Activated T-cell treated with anti-CD3 and anti-CD28 coated beads for 24 hours (primary cell): ENCODE measurements around the gene TBC1D22A.

ENCODE experiments used
- DNase-seq: peaks from one replicate; pipeline ENCODE4 v3.0.0-alpha.2; 2020; ENCODE audit warnings: low read depth

TBC1D22A gene

DNA sequence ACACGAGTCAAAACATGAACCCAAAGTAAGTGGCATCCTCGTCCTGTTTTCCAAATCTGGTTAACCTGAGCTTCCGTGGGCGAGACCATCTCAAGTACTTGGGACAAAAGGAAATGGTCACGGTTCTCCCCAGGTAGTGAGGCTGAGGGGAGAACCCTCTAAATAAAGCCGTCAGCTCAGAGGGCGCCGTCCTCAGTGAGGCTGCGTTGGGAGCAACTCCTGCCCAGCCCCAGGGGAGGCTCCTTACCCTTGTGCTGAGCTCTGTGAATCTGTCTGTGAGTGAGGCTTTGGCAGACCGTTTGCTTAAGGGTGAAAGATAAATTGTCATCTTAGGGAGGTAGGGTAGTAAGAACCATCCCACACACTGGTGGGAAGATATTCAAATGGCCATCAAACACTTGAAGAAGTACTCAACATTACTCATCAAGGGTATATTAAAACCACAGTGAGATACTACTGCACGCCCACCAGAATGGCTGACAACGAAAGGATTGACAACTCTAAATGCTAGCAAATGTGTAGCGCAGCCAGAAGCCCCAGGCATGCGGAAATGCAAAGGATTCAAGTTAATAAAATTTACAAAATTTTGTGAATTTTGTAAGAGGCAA lies 321.0 kb downstream of the TBC1D22A start:
- DNase-seq: no peak

DNA sequence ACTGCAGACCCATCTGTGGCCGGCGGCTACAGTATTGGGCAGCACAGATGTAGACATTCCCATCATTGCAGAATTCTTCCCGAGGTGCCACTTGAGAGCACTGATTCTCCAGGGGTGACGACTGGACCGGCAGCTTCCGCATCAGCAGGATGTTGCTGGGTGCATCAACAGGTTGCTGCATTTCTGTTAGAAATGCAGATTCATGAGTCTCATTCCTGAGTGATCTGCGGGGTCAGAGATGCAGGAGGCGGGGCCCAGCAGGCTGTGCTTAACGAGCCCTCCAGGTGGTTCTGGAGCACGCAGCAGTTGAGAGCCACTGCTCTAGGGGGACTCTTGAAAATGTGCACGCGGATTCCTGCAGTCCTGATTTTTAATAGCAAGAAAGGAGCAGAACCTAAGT lies 321.8 kb downstream of the TBC1D22A start:
- DNase-seq: no peak

DNA sequence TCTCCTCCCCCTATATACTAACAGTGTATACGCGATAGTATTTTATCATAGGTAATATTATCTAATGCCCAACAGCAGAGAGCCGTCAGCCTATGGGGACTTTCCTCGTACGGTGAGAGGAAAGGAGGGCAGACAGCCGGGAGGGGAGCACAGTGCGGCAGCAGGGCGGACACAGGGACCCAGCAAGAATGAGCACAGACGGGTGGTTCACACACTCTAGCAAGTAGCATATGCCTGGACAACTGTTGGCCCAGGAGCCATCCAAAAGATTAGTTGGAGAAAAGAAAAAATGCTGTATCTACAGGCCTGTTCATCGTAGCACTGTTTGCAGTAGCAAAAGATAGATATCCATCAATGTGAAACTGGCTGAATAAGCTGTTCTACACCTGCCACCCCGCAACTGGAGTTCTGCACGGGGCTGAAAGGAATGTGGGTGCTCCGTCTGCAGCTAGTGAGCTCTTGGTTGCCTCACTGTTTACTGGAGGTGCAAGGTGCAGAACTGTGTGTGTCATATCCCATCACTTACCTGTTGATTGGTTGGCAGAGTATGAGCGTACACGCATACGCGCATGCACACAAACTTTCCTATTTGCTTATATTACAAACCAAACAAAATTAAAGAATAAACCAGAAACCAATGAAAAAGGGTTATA lies 324.3 kb downstream of the TBC1D22A start:
- no peak for DNase-seq

DNA sequence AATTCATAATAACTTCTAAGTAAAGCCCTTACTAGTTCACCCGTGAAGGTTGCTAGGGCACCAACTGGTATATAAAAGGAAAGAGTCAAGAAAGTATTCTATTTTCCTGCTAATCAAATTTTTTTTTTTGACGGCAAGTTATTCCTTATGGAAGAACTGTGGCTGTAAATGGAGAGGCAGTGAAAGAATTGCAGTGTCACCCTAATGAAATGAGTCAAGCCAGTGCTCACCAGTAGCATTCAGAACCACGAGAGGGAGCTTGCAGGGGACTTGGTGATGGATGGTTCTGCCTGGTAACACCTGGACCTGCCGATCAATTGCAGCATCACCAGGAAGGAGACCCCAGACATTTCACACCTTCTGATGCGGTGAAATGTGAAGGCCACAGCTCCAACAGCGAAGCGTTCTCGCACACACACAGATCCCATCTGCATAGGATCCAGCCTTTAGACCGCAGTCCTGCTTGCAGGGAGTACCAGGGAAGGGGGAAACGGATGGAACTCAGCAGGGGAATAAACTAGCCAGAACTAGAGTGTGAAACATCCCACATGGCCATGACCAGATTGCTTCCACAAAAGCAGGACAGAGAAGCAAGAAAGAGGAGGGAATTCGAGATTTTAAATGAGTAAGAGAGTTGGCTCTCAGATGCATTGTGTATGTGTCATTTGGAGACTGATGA lies 326.2 kb downstream of the TBC1D22A start:
- DNase-seq: no peak

DNA sequence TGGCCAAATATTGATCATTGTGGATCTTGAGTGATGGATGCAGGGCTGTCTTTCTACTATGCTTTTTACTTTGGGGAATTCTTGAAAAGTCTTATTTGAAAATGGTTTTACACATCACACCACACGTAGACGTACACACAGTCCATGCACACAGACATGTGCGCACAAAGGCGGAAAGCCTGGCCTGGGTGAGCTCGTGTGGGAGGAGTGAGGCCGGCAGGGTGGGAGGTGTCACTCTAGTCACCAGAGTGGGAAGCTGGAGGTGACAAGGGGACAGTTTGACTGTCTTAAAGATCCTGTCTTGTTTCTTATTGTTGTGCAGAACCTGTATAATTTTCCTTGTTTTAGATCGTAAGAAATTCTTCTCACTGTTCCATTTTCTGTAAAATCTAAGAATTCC lies 326.9 kb downstream of the TBC1D22A start:
- no peak for DNase-seq

DNA sequence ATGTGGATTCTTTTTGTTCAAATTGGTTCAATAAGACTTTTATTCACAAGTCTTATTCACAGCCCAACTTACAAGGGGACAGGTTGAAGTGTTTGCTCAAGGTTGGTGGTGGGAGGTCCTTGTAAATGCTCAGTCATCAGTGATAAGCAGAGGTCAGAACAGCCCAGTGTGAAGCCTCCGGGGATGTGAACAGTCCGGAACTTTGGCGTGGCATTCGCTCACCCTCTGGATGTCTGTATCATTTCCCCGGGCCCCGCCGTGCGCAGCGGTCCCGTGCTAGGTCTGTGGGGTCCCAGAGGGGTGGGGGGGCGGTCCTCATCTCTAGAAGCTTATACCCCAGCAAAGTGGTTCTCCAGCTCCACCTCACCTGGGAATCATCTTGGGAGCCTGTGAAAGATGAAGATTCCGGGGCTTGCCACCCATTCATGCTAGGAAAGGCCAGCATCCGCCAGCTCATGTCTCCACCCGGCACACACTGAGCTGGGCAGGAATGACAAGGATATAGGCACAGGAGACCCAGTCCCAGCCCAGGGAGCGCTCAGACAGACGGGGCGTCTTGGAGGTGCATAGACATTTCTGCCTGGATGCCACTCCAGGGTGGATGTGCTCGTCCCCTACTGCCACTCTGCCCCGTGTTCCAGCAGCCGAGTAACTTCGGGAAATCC lies 327.5 kb downstream of the TBC1D22A start:
- DNase-seq: no peak

DNA sequence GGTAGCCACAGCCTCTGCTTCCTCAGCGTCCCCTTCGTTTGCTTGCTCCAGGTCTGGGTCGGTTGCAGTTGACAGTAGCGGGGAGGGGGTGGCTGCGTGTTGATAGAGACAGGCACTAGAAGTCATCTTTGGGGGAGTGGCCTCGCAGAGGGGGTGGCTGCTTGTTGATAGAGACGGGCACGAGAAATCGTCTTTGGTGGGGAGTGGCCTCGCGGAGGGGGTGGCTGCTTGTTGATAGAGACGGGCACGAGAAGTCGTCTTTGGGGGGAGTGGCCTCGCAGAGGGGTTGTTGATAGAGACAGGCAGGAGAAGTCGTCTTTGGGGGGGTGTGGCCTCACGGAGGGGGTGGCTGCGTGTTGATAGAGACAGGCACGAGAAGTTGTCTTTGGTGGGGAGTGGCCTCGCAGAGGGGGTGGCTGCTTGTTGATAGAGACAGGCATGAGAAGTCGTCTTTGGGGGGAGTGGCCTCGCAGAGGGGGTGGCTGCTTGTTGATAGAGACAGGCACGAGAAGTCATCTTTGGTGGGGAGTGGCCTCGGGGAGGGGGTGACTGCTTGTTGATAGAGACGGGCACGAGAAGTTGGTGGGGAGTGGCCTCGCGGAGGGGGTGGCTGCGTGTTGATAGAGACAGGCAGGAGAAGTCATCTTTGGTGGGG lies 328.3 kb downstream of the TBC1D22A start:
- no peak for DNase-seq

DNA sequence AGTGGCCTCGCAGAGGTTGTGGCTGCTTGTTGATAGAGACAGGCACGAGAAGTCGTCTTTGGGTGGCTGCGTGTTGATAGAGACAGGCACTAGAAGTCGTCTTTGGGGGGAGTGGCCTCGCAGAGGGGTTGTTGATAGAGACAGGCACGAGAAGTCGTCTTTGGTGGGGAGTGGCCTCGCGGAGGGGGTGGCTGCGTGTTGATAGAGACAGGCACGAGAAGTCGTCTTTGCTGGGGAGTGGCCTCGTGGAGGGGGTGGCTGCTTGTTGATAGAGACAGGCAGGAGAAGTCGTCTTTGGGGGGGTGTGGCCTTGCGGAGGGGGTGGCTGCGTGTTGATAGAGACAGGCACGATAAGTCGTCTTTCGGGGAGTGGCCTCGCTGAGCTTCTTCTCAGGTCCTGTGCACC lies 328.8 kb downstream of the TBC1D22A start:
- no peak for DNase-seq

DNA sequence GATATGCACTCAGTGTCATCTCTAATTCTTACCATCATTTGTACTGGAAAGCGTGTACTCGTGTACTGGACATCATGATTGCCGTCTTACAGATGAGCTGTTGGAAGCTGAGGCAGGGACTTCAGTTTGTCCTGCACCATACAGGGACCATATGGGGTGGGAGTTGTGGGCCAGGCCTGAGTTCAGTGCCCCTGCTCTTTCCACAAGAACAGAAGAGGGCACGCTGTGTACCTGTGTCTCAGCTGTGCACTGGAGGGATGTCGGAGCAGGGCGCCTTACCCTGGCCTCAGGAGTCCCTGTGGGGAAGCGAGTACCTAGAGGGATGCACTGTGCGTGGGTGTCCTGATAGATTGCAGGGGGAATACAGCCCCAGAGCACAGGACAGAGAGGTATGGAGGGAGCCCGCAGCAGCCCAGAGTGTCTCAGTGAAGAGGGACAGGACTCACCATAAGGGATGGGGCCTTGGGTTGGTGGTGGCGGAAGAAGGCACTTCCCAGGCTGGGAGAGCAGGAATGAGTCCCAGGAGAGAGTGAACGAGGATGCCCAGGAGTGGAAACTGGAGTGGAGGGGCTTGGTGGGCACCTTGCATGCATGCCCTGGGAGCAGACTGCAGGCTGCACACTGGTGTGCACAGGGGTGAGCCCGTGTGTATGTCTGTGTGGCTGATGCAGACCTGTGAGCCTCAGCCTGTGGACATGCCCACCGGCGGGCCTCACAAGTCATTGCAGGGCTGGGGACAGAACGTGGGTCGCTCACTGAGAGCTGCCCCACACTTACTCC lies 329.7 kb downstream of the TBC1D22A start:
- DNase-seq: no peak

DNA sequence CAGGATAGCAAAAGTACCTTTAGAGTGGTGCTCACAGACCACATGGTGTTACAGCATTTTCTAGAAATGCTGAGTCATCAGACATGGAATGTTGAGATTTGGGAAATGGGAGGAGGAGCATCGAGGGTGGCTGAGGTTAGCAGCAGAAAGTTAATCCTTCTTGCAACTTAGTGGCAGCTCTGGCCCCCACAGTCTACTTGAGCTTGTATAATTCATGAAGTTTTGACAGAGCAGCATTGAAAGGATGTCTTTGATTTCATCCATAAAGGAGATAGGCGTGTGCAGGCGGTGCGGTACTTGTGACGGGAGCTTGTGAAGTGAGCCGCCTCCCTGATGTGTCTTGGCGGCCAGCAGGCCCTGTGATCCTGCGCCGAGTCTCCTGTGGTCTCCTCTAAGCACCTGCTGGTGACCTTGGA lies 330.5 kb downstream of the TBC1D22A start:
- no peak for DNase-seq

DNA sequence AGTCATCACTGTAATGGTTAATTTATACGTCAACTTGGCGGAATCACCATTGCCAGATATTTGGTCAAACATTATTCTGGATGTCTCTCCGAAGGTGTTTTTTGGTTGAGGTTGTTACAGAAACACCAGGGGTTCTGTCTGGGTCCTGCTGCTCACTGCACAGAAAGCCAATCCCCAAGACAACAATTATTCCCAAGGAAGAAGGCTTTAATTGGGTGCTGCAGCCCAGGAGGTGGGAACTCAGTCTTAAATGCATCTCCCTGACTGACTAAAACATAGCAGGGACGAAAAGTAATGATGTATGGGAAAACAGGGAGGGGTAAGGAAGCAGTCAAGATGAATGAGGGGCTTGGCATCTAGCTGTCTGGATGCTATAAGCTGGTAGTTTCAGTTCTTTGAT lies 331.3 kb downstream of the TBC1D22A start:
- no peak for DNase-seq

DNA sequence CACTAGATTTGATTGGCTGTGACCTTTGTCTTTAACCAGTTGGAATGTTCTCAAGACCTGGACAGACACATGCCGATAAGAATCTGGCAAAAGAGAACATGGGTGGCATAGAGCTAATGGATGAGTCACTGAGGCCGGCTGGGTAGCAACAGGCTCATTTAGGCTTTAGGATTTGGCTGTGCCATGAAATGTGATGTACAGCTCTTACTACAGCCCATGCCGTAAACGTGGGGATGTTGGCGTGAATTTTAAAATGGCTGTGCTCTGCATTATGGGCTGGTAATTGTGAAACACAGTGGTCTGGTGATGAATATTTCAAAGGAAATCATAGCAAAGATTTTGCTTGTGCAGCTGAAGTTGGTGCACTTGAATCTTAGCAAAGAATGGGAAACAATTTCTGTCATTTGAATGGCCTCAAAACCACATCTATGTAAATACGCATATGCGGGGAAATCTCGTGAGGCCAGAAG lies 332.4 kb downstream of the TBC1D22A start:
- DNase-seq: no peak

DNA sequence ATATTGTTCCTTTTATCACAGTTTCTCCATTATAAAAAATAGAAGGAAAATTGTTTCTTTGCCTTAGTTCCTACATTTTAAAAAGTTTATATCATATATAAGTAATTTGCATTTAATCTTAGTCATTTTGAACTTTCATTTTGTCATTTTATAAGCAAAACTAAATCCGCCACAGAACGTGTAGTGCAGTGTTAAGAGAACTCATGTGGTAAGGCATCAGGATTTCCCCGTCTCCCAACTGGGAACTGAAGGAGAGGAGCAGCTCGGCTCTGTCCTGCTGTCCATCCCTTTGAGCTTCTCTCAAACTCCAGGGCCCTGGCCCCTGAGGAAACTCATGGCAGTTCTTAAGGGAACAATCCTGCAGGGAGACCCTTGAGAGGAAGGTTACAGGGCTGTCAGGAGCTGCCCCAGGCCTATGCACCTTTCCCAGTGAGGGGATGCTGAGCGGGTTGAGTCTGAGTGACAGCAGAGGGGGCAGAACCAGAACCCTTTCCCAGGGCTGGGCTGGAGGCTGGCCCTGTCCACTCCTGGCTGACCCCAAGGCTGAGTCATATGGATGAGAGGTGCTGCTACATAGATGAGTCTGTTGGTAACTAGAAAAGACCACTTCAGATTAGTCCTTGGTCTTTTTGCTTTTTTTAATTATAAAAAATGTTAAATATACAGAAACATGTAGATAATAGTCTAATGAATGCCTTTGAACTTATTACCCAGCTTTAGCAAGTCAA lies 333.1 kb downstream of the TBC1D22A start:
- no peak for DNase-seq

DNA sequence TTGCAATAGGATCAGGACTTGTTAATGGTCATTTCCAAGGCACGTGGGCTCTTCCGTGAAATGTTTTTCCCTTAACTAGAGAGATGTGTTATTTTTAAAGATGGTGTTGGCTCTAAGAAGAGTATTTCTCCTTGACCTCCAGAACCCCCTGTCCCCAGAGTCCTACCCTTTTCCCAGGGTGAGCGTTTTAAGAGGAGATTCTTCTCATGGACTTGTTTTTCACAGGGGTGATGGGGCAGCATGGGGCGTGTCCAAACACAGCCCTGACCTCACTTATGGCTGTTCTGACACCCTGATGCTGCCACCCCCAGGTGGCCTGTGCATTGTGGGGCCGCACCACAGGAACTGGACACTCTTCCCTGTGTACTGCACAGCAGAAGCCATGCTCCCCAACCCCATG lies 335.7 kb downstream of the TBC1D22A start:
- DNase-seq: no peak

DNA sequence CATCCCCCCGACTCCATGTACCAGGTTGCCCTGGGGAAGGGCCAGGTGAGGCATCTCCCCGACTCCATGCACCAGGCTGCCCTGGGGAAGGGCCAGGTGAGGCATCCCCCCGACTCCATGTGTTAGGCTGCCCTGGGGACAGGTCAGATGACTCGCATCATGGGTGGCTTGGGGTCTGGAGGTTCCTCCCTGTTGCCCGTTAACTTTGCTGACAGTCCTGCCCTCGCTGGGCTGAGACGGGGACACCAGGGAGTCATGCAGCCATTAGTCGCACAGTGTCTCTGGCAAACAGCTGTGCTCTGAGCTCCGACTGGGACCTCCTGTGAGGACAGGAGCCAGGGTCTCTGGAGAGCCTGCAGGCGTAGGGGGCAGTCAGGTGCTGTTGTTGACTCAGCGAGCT lies 336.1 kb downstream of the TBC1D22A start:
- DNase-seq: no peak

DNA sequence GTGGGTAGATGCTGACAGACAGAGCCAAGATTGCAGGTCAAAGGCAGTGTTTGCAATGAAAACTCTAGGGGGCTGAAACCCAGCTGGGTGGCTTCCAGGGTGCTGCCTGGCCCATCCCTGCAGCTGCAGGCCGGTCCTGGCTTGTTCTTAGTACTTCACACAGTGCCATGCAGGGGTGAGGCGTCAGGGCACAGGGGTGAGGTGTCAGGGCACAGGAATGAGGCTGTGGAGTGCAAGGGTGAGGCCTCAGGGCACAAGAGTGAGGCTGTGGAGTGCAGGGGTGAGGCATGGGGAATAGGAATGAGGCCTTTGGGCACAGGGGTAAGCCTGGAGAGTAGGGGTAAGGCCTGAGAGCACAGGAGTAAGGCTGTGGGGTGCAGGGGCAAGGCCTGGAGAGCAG lies 337.6 kb downstream of the TBC1D22A start:
- no peak for DNase-seq

DNA sequence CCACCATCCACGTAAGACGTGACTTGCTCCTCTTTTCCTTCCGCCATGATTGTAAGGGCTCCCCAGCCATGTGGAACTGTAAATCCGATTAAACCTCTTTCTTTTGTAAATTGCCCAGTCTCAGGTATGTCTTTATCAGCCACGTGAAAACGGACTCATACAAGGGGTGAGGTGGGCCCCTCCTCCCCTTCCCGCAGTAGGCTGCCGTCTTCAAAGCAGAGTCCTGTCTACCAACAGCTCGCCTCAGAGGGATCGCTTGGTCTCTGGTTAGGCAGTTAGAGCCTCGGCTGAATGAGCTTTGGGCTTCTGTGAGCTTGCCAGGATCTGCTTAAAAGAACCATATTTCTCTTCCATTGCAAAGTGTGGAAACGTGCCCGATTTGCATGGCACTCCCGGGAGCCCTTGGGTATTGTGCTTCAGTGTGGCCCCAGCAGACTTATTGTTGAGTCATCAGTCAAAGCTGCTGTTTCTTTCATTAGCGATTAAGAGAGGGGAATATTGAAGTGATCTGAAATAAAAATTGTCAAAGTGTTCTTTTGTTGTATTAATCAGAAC lies 338.3 kb downstream of the TBC1D22A start:
- DNase-seq: no peak

DNA sequence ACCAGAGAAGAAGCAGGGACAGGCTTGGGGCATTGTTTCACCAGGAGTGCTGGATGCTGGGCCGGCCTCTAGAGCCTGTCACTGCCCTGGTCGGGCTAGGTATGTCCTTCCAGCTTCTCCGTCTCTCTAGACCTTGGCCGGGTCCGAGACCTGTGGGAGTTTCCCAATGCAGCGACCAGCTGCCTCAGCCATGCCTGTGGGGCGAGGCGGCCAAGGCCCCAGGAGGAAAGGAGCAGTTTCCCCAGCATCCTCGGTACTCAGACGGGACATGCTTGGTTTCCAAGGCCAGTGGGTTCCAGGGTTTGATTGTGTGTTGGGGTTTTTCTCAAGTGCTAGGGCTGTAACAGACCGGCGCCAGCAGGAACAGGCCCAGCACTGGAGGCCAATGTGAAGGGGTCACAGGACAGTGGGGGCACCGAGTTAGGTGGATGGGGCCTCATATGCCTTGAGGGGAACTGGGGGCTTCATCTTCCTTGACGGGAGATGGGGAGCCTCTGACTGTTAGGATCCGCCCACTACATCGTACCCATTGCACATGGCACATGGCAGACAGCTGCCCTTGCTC lies 339.0 kb downstream of the TBC1D22A start:
- no peak for DNase-seq

DNA sequence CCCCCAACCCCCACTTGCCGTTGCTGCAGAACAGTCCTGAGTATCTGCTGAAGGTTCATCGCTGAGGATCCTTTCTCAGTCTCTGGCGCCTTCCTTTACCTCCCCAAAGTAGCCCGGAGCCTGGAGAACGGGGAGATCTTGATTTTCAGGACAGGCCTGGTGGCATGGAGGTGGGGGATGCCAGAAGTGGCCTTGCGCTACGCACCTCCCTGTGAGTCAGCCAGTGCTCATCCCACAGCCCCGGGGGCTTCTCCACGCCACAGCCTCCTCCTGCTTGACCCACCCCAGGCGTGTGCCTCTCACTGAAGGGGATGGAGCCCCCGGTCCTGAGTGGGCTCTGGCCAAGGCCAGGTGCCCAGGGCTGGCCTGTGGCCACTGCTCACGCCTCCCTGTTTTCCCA lies 339.6 kb downstream of the TBC1D22A start:
- DNase-seq: no peak

DNA sequence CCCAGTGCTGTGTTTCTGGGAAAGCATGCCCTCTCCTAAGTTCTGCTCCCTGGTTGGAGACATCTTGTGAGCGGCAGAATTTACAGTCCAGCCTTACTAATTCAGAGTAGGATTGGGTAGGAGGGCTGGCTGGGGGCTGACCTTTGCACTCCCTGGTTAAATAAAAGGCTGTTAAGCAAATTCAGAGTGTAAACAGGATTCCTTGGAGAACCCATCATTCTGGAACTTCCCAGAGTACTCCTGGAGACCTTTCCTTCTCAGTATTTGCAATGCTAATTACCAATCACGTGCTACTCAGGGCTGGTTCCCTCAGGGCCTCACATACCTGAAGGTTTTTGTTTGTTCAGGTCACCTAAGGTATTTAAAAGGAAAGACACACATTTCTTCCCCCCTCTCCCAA lies 340.2 kb downstream of the TBC1D22A start:
- DNase-seq: no peak
